Motor neuron (in vitro differentiated cells): ENCODE data around the gene SH3BP4. TPM values are rescaled to one million over a fixed set of nuclear protein-coding genes. Genes with fewer than 3 reads are reported as not detected.
"Not testable (repeated sequence)": the region's sequence is repeated elsewhere in the genome, so short reads cannot be mapped to it uniquely, and the experiment has no call there.

Experiments
- ATAC-seq, 8 experiments: fragments of 200-7000 bp; cut with Tn5 transposase; replicated peaks in 6 of 8; 2 replicates each; pipeline ENCODE4 v1.8.0; 2021; ENCODE audit warnings: mild to moderate bottlenecking in 8 of 8, moderate library complexity in 8 of 8
- H3K27ac ChIP-seq, 2 donors: fragments of 250-450 bp; sonication (Bioruptor Pico); 2 replicates each; pipeline ENCODE4 v1.9.0; 2021; ENCODE audit warnings: antibody characterized with exemption in 2 of 2, mild to moderate bottlenecking in 2 of 2, moderate library complexity in 1 of 2
- H3K4me1 ChIP-seq, 2 donors: fragments of 250-450 bp; sonication (Bioruptor Pico); replicated peaks in 1 of 2; 2 replicates each; pipeline ENCODE4 v1.6.1; 2021; ENCODE audit warnings: antibody characterized with exemption in 2 of 2, mild to moderate bottlenecking in 2 of 2, moderate library complexity in 1 of 2
- H3K4me3 ChIP-seq, 5 donors: fragments of 250-450 bp; sonication (Bioruptor Pico); 2 replicates each; pipeline ENCODE4 v1.9.0; 2021; ENCODE audit warnings: antibody characterized with exemption in 5 of 5, mild to moderate bottlenecking in 5 of 5, moderate library complexity in 4 of 5
- WGBS, 10 experiments: fragments of 450-650 bp; shearing (Covaris generic); methylation state at CpG; one replicate each; pipeline ENCODE4 v1.0.0; 2022; 5-methylcytosine and 5-hydroxymethylcytosine counted together
- in situ Hi-C, 9 experiments: fragments of 400-800 bp; cut with MboI; loops; one replicate each; pipeline ENCODE4 v1.15.0; 2021; ENCODE audit warnings: low sequenced_read_pairs in 9 of 9, low pct_unique_long_range_greater_than_20kb in 2 of 9; ENCODE audit not compliant: unreplicated experiment in 9 of 9
- total RNA-seq, 8 experiments: library from RNA; unstranded; fragments of 300-600 nt; gene quantifications; 2 replicates each; pipeline versions ENCODE4 v1.2.3 to v1.2.4, GENCODE V29; 2022

The SH3BP4 gene
- total RNA-seq, 8 experiments from 2014 or later, result 16.7 to 41.1 (median 26.7) TPM

- WGBS, 10 experiments, result 93 to 100% (median 94%) methylated on average over 1 to 4 of the region's 6 CpGs; no CpG with 5 or more reads in 7 of the 10 experiments
- Histone ChIP-seq H3K4me1 (peaks cover 21 to 23% of the 10 kb centered on the region in 2 donors), H3K27ac (no peak overlapping the region), H3K4me3 (no peak overlapping the region)
- ATAC-seq, result peak in 1 of 8 experiments; percentile 3
- in situ Hi-C loops, result no loop called here
These were observed 97.3 kb downstream of the SH3BP4 start for GRCh38 chr2:235049069-235049468.

- ATAC-seq, result no peak
- WGBS, 10 experiments, result 40 to 100% (median 83%) methylated on average over 1 to 7 of the region's 8 CpGs; no CpG with 5 or more reads in 2 of the 10 experiments
- Histone ChIP-seq H3K4me3 (no peak overlapping the region), H3K4me1 (peaks cover 26 to 30% of the 10 kb centered on the region in 2 donors), H3K27ac (no peak overlapping the region)
- in situ Hi-C loops, result no loop called here
These were observed 97.9 kb downstream of the SH3BP4 start for GRCh38 chr2:235049719-235050118.

GRCh38 chr2:235050980-235051351, 99.1 kb downstream of the SH3BP4 start:
- in situ Hi-C loops, result no loop called here
- ATAC-seq, result peak; percentile 68 to 94 (median 87)
- 0 to 80% (median 53%) methylated on average over 1 to 7 of the region's 7 CpGs; no CpG with 5 or more reads in 4 of the 10 experiments for WGBS, 10 experiments
- Histone ChIP-seq H3K4me3 (no peak overlapping the region), H3K27ac (peak overlapping the region; percentile 47 to 67), H3K4me1 (peaks cover 29 to 34% of the 10 kb centered on the region in 2 donors)

- peak overlapping the region in 1 of 2 donors; percentile 27 for H3K27ac ChIP-seq
- peaks cover 29 to 34% of the 10 kb centered on the region in 2 donors for H3K4me1 ChIP-seq
- ATAC-seq, result peak; percentile 4 to 24 (median 18)
- H3K4me3 ChIP-seq, result no peak overlapping the region
- in situ Hi-C loops, result no loop called here
- WGBS, 10 experiments, result 64 to 96% (median 74%) methylated on average over 2 to 12 of the region's 18 CpGs; no CpG with 5 or more reads in 4 of the 10 experiments
These were observed 99.8 kb downstream of the SH3BP4 start for GRCh38 chr2:235051436-235052260.

- Histone ChIP-seq H3K4me1 (peaks cover 29 to 34% of the 10 kb centered on the region in 2 donors), H3K27ac (no peak overlapping the region), H3K4me3 (no peak overlapping the region)
- in situ Hi-C loops, result no loop called here
- 80 to 100% (median 94%) methylated on average over 1 to 17 of the region's 25 CpGs; no CpG with 5 or more reads in 2 of the 10 experiments for WGBS, 10 experiments
- no peak for ATAC-seq
These were observed 100.9 kb downstream of the SH3BP4 start for GRCh38 chr2:235052514-235053354.

DNA sequence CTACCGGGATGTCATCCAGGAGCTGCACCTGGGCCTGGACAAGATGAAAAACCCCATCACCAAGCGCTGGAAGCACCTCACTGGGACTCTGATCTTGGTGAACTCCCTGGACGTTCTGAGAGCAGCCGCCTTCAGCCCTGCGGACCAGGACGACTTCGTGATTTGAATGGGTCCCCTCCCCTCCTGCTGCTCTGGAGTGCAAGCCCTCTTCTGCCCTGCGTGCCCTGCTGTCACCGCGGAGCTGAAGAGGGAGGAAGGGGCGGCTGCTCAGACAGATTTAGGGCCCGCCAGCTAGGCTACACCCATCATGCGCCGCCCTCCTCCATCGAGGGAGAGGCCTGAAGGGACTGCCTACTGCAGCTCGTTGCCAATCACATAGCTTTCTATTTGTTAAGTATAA, 101.8 kb downstream of the SH3BP4 start:
- H3K4me1 ChIP-seq, result peaks cover 29 to 34% of the 10 kb centered on the region in 2 donors
- in situ Hi-C loops, result no loop called here
- WGBS, 10 experiments, result 22 to 90% (median 56%) methylated on average over 2 to 12 of the region's 16 CpGs; no CpG with 5 or more reads in 2 of the 10 experiments
- ATAC-seq, result peak in 4 of 8 experiments; percentile 20 to 59 (median 57)
- peak overlapping the region in 1 of 2 donors; percentile 51 for H3K27ac ChIP-seq
- no peak overlapping the region for H3K4me3 ChIP-seq

DNA sequence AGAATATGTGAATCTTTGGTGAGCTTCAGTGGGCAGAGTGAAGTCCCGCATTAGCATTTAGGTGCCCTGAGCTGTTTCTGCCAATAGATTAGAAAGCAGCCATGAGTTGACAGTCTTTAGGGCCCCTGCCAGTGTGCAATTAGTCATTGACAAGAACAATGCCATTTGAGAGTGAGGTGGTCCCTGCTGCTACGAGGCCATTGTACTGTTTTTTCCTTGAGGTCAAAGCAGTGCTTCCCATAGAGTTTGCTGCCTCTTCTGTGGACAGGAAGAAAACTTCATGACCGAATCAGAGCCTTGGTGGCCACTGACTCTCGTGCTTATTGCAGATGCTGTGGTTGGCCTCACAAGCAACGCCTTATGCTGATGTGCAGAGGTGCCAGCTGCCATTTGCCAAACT, 102.7 kb downstream of the SH3BP4 start:
- H3K27ac ChIP-seq, result peak overlapping the region in 1 of 2 donors; percentile 51
- peaks cover 29 to 34% of the 10 kb centered on the region in 2 donors for H3K4me1 ChIP-seq
- WGBS, 10 experiments, result 22 to 100% (median 59%) methylated on average over 1 to 5 of the region's 5 CpGs; no CpG with 5 or more reads in 4 of the 10 experiments
- peak in 4 of 8 experiments; percentile 10 to 23 (median 15) for ATAC-seq
- no peak overlapping the region for H3K4me3 ChIP-seq
- in situ Hi-C loops, result no loop called here

DNA sequence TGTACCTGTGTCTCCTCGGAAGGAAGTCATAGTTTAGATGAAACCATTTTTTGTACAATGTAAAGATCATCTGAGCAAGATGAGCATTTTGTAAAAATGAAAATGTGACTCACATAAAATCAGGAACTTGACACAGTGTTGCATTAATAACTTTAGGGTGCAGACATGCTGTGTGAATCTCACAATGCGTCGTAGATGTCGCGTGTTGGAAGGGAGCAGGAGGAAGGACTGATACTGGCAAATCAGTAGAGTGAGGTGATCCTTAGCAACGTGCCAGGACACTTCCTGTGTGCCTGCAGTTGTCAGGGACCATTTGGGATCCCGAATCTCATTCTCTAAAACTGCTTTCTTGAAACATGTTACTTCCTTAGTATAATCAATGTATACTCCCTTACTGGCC, 103.1 kb downstream of the SH3BP4 start:
- H3K27ac ChIP-seq, result no peak overlapping the region
- WGBS, 10 experiments, result 72 to 100% (median 90%) methylated on average over 1 to 7 of the region's 7 CpGs; no CpG with 5 or more reads in 3 of the 10 experiments
- H3K4me1 ChIP-seq, result peaks cover 29 to 34% of the 10 kb centered on the region in 2 donors
- in situ Hi-C loops, result no loop called here
- H3K4me3 ChIP-seq, result no peak overlapping the region
- no peak for ATAC-seq

GRCh38 chr2:235055891-235056516, 104.2 kb downstream of the SH3BP4 start:
- ATAC-seq, result no peak
- Histone ChIP-seq H3K4me1 (peaks cover 19 to 26% of the 10 kb centered on the region in 2 donors), H3K4me3 (no peak overlapping the region), H3K27ac (no peak overlapping the region)
- in situ Hi-C loops, result no loop called here
- WGBS, 10 experiments, result 75 to 100% (median 93%) methylated on average over 1 to 6 of the region's 12 CpGs; no CpG with 5 or more reads in 3 of the 10 experiments

DNA sequence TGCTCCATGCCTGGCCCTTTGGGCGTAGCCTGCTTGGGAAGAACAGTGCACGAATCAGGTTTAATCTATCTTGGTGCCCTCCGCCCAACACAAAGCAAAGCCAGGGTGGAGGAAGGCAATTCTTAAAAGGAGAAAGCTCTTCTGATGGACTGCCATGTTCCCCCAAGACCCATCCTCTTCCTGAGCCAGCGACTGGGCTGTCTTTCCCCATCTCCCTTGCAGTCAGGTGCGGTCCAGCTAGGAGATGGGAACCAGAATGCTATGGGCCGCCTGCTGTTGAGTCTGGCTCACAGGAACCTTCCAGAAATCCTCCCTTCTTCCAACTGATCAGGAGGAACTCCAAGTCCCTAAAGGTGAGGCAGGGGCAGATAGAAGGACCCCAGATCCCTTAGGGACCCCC, 105.0 kb downstream of the SH3BP4 start:
- 67 to 100% (median 92%) methylated on average over 1 to 5 of the region's 6 CpGs; no CpG with 5 or more reads in 4 of the 10 experiments for WGBS, 10 experiments
- in situ Hi-C loops, result no loop called here
- no peak overlapping the region for H3K4me3 ChIP-seq
- peaks cover 16 to 22% of the 10 kb centered on the region in 2 donors for H3K4me1 ChIP-seq
- H3K27ac ChIP-seq, result no peak overlapping the region
- no peak for ATAC-seq

DNA sequence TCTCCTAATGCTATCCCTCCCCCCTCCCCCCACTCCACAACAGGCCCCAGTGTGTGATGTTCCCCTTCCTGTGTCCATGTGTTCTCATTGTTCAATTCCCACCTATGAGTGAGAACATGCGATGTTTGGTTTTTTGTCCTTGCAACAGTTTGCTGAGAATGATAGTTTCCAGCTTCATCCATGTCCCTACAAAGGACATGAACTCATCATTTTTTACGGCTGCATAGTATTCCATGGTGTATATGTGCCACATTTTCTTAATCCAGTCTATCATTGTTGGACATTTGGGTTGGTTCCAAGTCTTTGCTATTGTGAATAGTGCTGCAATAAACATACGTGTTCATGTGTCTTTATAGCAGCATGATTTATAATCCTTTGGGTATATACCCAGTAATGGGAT, 105.8 kb downstream of the SH3BP4 start:
- H3K27ac ChIP-seq, in situ Hi-C loops, H3K4me3 ChIP-seq, ATAC-seq: not testable (repeated sequence)
- H3K4me1 ChIP-seq, result peaks cover 16 to 22% of the 10 kb centered on the region in 2 donors
- no CpG with 5 or more reads among the region's 3 CpGs for WGBS, 10 experiments

- Histone ChIP-seq H3K27ac (no peak overlapping the region), H3K4me1 (peaks cover 19% of the 10 kb centered on the region in 2 donors), H3K4me3 (no peak overlapping the region)
- in situ Hi-C loops, result no loop called here
- WGBS, 10 experiments, result 83 to 100% (median 100%) methylated on average over 1 of the region's 1 CpG; no CpG with 5 or more reads in 5 of the 10 experiments
- no peak for ATAC-seq
These were observed 107.3 kb downstream of the SH3BP4 start for GRCh38 chr2:235059161-235059560.
